GM06990 (cell line): ENCODE data around the gene LZTS3.

Experiments used
- DNase-seq: peaks from one replicate; pipeline ENCODE4 v3.0.0-alpha.2; 2011; ENCODE audit not compliant: insufficient read length; ENCODE audit errors: extremely low read depth
- H3K27me3 ChIP-seq: replicated peaks from 2 replicates; pipeline ENCODE4 v1.6.0; 2011; ENCODE audit warnings: low read length; ENCODE audit not compliant: control insufficient read depth, insufficient read depth
- H3K36me3 ChIP-seq: 2 replicates; pipeline ENCODE4 v1.5.1; 2011; ENCODE audit warnings: low read length; ENCODE audit not compliant: control insufficient read depth, insufficient read depth
- H3K4me3 ChIP-seq: replicated peaks from 2 replicates; pipeline ENCODE4 v1.5.1; 2011; ENCODE audit warnings: low read depth, mild to moderate bottlenecking, control low read depth, low read length
- TF ChIP-seq, protein P1 (sequence below): IDR thresholded peaks from 2 replicates; pipeline ENCODE4 v1.5.1; 2011; ENCODE audit warnings: low read length, control low read depth, mild to moderate bottlenecking, inconsistent platforms; ENCODE audit not compliant: insufficient read depth, poor library complexity, severe bottlenecking

Gene LZTS3

DNA sequence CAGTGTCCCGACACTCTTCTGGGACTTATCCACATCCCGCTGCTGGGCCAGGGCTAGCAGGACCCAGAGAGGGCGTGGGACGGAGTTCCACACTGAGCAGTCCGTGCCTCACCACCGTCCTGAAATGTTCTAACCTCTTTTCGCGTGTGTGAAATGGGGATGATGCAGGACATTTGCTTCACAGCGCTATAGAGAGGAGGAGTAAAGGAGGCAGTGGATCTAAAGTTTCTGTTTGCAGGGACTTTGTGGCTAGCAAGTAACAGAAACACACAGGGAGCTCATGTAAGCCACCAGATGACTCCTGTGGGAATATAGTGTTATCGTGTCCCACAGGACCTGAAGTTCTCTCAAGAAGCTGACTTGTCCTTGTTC is 36.6 kb upstream of the LZTS3 start:
- Histone ChIP-seq H3K36me3 (peaks cover 7% of the 10 kb centered on the region), H3K4me3 (peak overlapping the region; percentile 99), H3K27me3 (no peaks in the 10 kb centered on the region)
- no peak for DNase-seq
- TF ChIP-seq, protein P1, sequence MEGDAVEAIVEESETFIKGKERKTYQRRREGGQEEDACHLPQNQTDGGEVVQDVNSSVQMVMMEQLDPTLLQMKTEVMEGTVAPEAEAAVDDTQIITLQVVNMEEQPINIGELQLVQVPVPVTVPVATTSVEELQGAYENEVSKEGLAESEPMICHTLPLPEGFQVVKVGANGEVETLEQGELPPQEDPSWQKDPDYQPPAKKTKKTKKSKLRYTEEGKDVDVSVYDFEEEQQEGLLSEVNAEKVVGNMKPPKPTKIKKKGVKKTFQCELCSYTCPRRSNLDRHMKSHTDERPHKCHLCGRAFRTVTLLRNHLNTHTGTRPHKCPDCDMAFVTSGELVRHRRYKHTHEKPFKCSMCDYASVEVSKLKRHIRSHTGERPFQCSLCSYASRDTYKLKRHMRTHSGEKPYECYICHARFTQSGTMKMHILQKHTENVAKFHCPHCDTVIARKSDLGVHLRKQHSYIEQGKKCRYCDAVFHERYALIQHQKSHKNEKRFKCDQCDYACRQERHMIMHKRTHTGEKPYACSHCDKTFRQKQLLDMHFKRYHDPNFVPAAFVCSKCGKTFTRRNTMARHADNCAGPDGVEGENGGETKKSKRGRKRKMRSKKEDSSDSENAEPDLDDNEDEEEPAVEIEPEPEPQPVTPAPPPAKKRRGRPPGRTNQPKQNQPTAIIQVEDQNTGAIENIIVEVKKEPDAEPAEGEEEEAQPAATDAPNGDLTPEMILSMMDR = no peak

DNA sequence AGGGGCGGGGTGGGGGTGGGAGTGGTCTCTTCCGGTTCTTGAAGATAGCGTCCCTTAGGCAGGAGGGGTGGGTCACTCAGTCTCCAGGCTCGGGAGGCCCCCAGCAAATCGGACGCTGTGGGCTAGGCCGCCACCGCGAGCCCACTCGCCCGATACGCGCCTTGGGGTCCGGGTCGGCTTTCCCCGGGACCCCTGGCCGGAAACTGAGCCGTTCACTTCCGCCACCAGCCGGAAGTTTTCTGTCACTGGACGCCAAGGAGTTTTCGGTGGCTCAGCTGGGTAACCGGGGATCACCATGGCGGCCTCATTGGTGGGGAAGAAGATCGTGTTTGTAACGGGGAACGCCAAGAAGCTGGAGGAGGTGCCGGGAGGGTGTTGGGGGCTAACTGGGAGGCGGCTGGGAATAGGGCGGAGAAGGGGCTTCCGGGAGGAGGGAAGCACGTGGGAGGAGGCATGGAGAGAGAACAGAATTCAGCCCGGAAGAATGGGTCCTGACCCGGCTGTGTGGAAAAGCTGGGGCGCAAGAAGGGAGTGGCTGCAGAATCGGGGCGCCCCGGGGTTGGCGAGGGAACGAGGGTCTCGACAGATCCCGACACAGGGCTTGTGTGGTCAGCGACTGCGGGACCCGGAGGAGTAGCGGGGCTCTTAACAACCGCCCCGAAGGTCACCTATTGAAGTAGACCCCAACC is 36.1 kb upstream of the LZTS3 start, which contains the start of gene ITPA:
ITPA (plus strand) TSS at position 242 of the 689 bp plus-strand sequence; CDS start at position 296, 54 bp downstream.
- TF ChIP-seq, protein P1 = no peak
- Histone ChIP-seq H3K27me3 (no peaks in the 10 kb centered on the region), H3K4me3 (peak within 1 kb of the TSS; percentile 99), H3K36me3 (peaks cover 6% of the 10 kb centered on the region)
- DNase-seq = peak; percentile 69

DNA sequence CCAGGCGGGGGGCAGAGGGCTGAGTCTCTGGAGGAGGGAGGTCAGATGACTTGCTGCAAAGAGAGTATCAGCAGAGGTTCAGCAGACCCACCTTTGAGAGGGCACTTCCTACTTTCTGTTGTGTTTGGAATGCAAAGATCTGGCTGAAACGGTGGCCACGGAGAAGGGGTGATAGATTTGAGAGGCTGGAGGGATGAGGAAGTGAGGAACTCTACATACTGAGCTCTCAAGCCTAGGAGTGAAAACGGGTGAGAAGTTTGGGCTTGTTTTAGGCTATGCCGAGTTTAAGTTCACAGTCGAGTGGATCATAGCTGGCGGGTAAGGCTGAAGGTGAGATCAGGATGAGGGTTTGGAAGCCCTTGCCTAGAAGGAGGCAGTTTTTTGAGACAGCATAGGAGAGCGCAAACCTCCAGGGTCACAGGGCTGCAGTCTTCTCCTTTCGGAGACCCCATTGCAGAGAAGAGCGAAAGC is 35.5 kb upstream of the LZTS3 start:
- no peak for DNase-seq
- H3K4me3 ChIP-seq = peak overlapping the region; percentile 99
- H3K27me3 ChIP-seq = no peaks in the 10 kb centered on the region
- H3K36me3 ChIP-seq = peaks cover 4% of the 10 kb centered on the region
- TF ChIP-seq, protein P1 = no peak

DNA sequence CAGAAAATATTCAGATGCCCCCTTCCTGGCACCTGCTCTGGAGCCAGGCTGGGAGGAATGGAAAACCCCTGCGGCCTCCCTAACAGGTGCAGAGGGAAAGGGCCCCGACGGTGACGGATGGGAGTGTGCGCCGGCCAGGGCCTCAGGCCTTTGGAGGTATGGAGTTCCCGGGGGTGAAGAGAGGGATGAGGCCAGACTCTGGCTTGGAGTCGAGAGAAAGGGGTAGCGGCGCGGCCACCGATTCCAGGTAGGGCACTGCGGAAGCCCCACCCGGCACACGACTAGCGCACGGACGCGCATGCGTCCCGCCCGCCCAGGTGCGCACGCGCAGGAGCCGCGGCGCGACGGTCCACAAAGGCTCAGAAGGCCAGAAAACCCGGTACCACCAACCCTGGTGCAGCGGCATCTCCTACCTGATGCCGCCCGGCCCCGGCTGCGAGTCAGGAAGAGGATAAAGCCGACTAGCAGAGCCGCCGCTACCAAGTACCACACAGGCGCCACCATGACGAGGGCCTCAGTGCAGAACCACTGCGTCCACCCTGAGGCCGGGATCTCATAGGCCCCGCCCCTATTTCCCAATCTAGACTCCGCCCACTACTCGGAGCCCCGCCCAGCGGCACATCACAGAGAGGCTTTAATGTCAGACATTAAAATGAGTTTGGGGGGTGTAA is 30.9 kb upstream of the LZTS3 start, which contains the start of gene DDRGK1:
DDRGK1 (minus strand) TSS at position 559 of the 671 bp plus-strand sequence; CDS start at position 504, 55 bp downstream.
- TF ChIP-seq, protein P1 = no peak
- Histone ChIP-seq H3K36me3 (peaks cover 7% of the 10 kb centered on the region), H3K27me3 (no peaks in the 10 kb centered on the region), H3K4me3 (peak within 1 kb of the TSS; percentile 95)
- DNase-seq = peak; percentile 94

DNA sequence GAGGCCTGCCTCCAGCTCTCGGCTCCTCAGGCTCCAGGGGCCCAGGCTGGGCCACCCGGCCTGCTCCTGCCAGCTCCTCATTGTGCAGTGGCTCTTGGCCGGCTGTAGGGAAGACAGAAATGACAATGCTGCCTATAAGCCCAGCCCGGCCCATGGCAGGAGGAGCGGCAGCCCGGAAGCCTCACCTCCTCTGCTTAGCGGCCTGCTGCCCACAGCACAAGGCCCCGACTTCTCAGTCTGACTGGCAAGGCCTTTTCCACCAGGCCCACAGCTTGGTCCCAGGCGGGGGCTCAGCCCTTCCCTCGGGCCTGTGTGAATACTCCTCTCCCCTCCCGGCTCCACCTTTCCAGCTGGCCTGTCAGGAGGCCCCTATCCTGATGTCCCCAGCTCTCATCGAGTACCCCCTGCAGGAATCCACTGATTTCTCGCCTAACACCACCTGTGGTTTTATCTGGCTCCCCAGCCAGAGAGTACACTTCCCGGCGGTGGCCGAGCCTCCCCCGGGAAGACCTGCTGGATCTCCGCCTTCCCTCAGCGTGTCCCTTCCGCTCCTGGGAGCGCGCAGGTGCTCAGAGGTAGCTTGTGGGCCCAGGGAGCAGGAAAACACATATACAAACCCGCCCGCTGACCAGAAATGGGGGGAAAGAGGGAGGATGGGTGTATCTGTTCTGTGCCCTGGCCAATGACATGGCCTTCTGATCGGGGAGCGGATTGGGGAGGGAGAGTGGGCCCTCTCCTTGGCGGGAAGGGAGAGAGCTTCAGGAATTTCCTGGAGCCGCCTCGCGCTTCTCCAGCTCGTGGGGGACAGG is 30.2 kb upstream of the LZTS3 start:
- Histone ChIP-seq H3K27me3 (no peaks in the 10 kb centered on the region), H3K4me3 (peak overlapping the region; percentile 95), H3K36me3 (peaks cover 7% of the 10 kb centered on the region)
- TF ChIP-seq, protein P1 = no peak
- DNase-seq = peak; percentile 59
